ENCODE results near the gene TBL3. TPM values are rescaled to one million over a fixed set of nuclear protein-coding genes. Genes with fewer than 3 reads are reported as not detected.

The TBL3 gene
- total and polyA plus RNA-seq, 12 donors, result 18.5 to 71.1 (median 22.3) TPM

GRCh38 chr16:1981398-1981836, 9.6 kb downstream of the TBL3 start, which contains the start of gene NOXO1:
TSS of gene NOXO1 (minus strand) at chr16:1981469. CDS start at chr16:1981179, 290 bp downstream.
- Histone ChIP-seq H3K4me3 (no peak within 1 kb of the TSS), H3K27ac (no peak within 1 kb of the TSS), H3K36me3 (peaks cover 1 to 40% (median 33%) of the 10 kb centered on the region in 9 donors), H3K27me3 (peaks cover 18 to 66% (median 54%) of the 10 kb centered on the region in 7 donors), H3K4me1 (peaks cover 11 to 43% (median 30%) of the 10 kb centered on the region in 9 donors), H3K9me3 (no peaks in the 10 kb centered on the region)
- ATAC-seq (no peak), DNase-seq (no peak)
- TF ChIP-seq, protein P1, sequence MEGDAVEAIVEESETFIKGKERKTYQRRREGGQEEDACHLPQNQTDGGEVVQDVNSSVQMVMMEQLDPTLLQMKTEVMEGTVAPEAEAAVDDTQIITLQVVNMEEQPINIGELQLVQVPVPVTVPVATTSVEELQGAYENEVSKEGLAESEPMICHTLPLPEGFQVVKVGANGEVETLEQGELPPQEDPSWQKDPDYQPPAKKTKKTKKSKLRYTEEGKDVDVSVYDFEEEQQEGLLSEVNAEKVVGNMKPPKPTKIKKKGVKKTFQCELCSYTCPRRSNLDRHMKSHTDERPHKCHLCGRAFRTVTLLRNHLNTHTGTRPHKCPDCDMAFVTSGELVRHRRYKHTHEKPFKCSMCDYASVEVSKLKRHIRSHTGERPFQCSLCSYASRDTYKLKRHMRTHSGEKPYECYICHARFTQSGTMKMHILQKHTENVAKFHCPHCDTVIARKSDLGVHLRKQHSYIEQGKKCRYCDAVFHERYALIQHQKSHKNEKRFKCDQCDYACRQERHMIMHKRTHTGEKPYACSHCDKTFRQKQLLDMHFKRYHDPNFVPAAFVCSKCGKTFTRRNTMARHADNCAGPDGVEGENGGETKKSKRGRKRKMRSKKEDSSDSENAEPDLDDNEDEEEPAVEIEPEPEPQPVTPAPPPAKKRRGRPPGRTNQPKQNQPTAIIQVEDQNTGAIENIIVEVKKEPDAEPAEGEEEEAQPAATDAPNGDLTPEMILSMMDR (IDR thresholded peaks at IDR 0.05), result no peak
- 34 to 39% methylated on average over 6 of the region's 6 CpGs for WGBS, 2 donors
- intact Hi-C loops (cut with DNase I), result loop anchor here in 1 of 10 donors (10.0 kb wide), 1 partner anchor 57 kb away; no protein-coding TSS in a partner anchor

- no peak overlapping the region for H3K4me3 ChIP-seq
- no peak for DNase-seq
- no peak overlapping the region for H3K27ac ChIP-seq
- H3K36me3 ChIP-seq, result peaks cover 0 to 40% (median 29%) of the 10 kb centered on the region in 9 donors
- TF ChIP-seq, protein P1 (IDR thresholded peaks at IDR 0.05), result no peak
- peaks cover 11 to 43% (median 30%) of the 10 kb centered on the region in 9 donors for H3K4me1 ChIP-seq
- WGBS, 2 donors, result 66 to 68% methylated on average over 5 of the region's 5 CpGs
- H3K27me3 ChIP-seq, result peaks cover 18 to 64% (median 49%) of the 10 kb centered on the region in 7 donors
- intact Hi-C loops (cut with DNase I), result loop anchor here in 1 of 10 donors (10.0 kb wide), 1 partner anchor 57 kb away; no protein-coding TSS in a partner anchor
- ATAC-seq, result no peak
- H3K9me3 ChIP-seq, result no peaks in the 10 kb centered on the region
Observed at GRCh38 chr16:1982013-1982433, 10.2 kb downstream of the TBL3 start.

DNA sequence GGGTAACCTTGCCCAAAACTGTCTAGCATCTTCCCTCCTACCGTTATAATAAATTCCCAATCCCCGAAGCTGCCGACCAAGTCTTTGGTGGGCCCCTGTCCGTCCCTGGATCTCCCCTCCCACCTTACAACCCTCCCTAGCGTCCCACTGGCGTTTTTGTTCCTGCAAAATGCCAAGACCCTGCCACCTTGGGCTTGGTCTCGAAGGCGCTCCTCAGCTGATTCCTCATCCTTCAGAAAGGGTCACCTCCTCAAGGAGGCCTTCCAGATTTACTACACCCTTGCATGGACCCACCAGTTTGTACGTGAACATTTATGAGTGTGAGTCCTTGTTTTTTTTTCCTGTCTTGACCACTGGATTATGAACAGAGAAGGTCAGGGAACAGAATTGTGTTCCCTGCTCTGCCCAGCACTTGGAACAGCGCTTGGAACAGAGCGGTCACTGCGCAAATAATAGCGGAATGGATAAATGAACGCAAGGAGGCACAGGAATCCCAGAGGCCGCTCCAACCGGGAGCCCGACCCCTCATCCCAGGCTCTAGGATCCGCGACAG, 11.2 kb downstream of the TBL3 start:
- peaks cover 0 to 33% (median 18%) of the 10 kb centered on the region in 9 donors for H3K36me3 ChIP-seq
- peak overlapping the region; percentile 65 to 89 (median 81) for H3K27ac ChIP-seq
- ATAC-seq, result no peak
- H3K4me1 ChIP-seq, result peaks cover 11 to 43% (median 30%) of the 10 kb centered on the region in 9 donors
- no peak for DNase-seq
- H3K27me3 ChIP-seq, result peaks cover 18 to 56% (median 43%) of the 10 kb centered on the region in 7 donors
- H3K4me3 ChIP-seq, result peak overlapping the region; percentile 55 to 98 (median 91)
- H3K9me3 ChIP-seq, result no peaks in the 10 kb centered on the region
- intact Hi-C loops (cut with DNase I), result loop anchor here in 1 of 10 donors (10.0 kb wide), 1 partner anchor 58 kb away; no protein-coding TSS in a partner anchor
- TF ChIP-seq, protein P1 (IDR thresholded peaks at IDR 0.05), result no peak
- WGBS, 2 donors, result 23 to 25% methylated on average over 19 of the region's 19 CpGs

GRCh38 chr16:1983544-1984346, 11.9 kb downstream of the TBL3 start, which contains the start of gene GFER:
TSS of gene GFER (plus strand) at chr16:1984193. CDS start at chr16:1984219, 26 bp downstream.
- intact Hi-C loops (cut with DNase I), result loop anchor here in 1 of 10 donors (10.0 kb wide), 1 partner anchor 59 kb away; no protein-coding TSS in a partner anchor
- Histone ChIP-seq H3K9me3 (no peaks in the 10 kb centered on the region), H3K36me3 (peaks cover 0 to 26% (median 12%) of the 10 kb centered on the region in 9 donors), H3K4me3 (peak within 1 kb of the TSS; percentile 80 to 98 (median 91)), H3K4me1 (peaks cover 11 to 43% (median 30%) of the 10 kb centered on the region in 9 donors), H3K27me3 (peaks cover 15 to 54% (median 43%) of the 10 kb centered on the region in 7 donors), H3K27ac (peak within 1 kb of the TSS; percentile 65 to 89 (median 81))
- peak; percentile 94 to 98 (median 94) for ATAC-seq
- peak; percentile 88 to 92 for DNase-seq
- WGBS, 2 donors, result 0% methylated on average over 95 to 109 of the region's 109 CpGs
- TF ChIP-seq, protein P1 (IDR thresholded peaks at IDR 0.05), result peak; percentile 9 to 73 (median 52)
